Activated naive CD4-positive, alpha-beta T cell treated with anti-CD3 and anti-CD28 coated beads for 36 hours (primary cell): ENCODE data around the gene GRK3. TPM values are rescaled to one million over a fixed set of nuclear protein-coding genes. Genes with fewer than 3 reads are reported as not detected.
"Not testable (repeated sequence)": the region's sequence is repeated elsewhere in the genome, so short reads cannot be mapped to it uniquely, and the experiment has no call there.

Source experiments
- CTCF ChIA-PET: fragments of 350-600 bp; sonication (Branson Sonifier 250); formaldehyde crosslinking; loops from one replicate; lab custom pipeline; 2021; ENCODE audit warnings: antibody characterized with exemption; lab: Charles Lee
- DNase-seq: peaks from one replicate; pipeline ENCODE4 v3.0.0-alpha.2; 2020
- H3K27ac Mint-ChIP-seq: one replicate; pipeline ENCODE4 v1.8.0; 2021; ENCODE audit warnings: mild to moderate bottlenecking, mixed read lengths
- H3K27me3 Mint-ChIP-seq: one replicate; pipeline ENCODE4 v1.8.0; 2021; ENCODE audit warnings: low read depth, mixed read lengths
- H3K36me3 Mint-ChIP-seq: one replicate; pipeline ENCODE4 v1.8.0; 2021; ENCODE audit warnings: low read depth, mixed read lengths
- H3K4me1 Mint-ChIP-seq: one replicate; pipeline ENCODE4 v1.8.0; 2021; ENCODE audit warnings: low read depth, mixed read lengths
- H3K4me3 Mint-ChIP-seq: one replicate; pipeline ENCODE4 v1.8.0; 2021; ENCODE audit warnings: mild to moderate bottlenecking, moderate library complexity, mixed read lengths
- H3K9me3 Mint-ChIP-seq: one replicate; pipeline ENCODE4 v1.8.0; 2021; ENCODE audit warnings: mixed read lengths
- intact Hi-C: fragments of 100-400 bp; cut with micrococcal nuclease; formaldehyde crosslinking; loops from one replicate; pipeline ENCODE4 v1.15.1; 2023
- total RNA-seq, 2 experiments: library from RNA; stranded (reverse); gene quantifications; one replicate each; pipeline ENCODE4 v1.2.3, GENCODE V29; 2021

GRK3 gene
- total RNA-seq, 2 experiments from 2014 or later: 8.3 to 8.9 TPM

GRCh38 chr22:25582946-25583345, 18.5 kb downstream of the GRK3 start:
- Mint-ChIP-seq H3K4me3 (no peak overlapping the region), H3K27me3 (no peaks in the 10 kb centered on the region), H3K36me3 (no peaks in the 10 kb centered on the region), H3K27ac (no peak overlapping the region), H3K9me3 (no peaks in the 10 kb centered on the region), H3K4me1 (peaks cover 12% of the 10 kb centered on the region)
- DNase-seq: no peak
- intact Hi-C loops: no loop called here
- CTCF ChIA-PET: no interaction called here

DNA sequence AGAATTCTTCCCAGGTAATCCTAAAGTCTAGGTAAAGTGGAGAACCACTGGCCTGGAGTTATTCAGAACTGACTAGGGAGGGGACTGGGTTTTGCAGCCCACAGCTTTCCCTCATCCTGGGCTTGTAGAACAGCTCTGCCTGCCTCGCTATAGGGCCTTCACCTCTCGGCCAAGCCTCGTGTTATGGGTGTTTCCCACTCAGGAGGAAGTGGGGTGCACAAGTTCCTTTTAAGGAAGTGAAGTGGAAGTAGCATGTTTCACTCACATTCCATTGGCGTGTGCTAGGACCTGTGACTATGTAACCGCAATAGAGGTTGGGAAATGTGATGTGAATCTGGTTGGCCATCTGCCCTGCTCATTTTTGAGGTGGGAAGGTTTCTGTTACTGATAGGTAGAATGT, 20.5 kb downstream of the GRK3 start:
- intact Hi-C loops, H3K9me3 Mint-ChIP-seq, H3K36me3 Mint-ChIP-seq, DNase-seq, CTCF ChIA-PET, H3K27ac Mint-ChIP-seq, H3K27me3 Mint-ChIP-seq, H3K4me3 Mint-ChIP-seq: not testable (repeated sequence)
- peaks cover 12% of the 10 kb centered on the region for H3K4me1 Mint-ChIP-seq

DNA sequence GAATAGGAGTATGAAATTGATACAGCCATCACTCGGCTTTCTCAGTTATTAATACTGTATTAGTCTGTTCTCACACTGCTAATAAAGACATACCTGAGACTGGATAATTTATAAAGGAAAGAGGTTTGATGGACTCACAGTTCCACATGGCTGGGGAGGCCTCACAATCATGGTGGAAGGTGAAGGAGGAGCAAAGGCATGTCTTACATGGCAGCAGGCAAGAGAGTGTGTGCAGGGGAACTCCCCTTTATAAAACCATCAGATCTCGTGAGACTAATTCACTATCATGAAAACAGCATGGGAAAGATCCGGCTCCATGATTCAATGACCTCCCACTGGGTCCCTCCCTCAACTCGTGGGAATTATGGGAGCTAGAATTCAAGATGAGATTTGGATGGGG, 25.2 kb downstream of the GRK3 start:
- H3K4me1 Mint-ChIP-seq, CTCF ChIA-PET, DNase-seq, H3K36me3 Mint-ChIP-seq, H3K4me3 Mint-ChIP-seq, H3K9me3 Mint-ChIP-seq, H3K27me3 Mint-ChIP-seq, H3K27ac Mint-ChIP-seq, intact Hi-C loops: not testable (repeated sequence)

DNA sequence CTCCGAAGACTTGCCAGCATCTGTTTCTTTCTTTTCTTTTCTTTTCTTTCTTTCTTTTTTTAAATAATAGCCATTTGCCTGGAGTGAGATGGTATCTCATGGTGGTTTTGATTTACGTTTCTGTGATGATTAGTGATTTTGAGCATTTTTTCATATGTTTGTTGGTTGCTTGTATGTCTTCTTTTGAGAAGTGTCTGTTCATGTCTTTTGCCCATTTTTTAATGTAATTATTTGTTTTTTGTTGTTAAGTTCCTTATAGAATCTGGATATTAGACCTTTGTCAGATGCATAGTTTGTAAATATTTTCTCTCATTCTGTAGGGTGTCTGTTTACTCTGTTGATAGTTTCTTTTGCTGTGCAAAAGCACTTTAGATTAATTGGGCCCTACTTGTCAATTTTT, 28.8 kb downstream of the GRK3 start:
- H3K27ac Mint-ChIP-seq, H3K9me3 Mint-ChIP-seq, H3K4me1 Mint-ChIP-seq, intact Hi-C loops, CTCF ChIA-PET, H3K27me3 Mint-ChIP-seq, DNase-seq, H3K4me3 Mint-ChIP-seq, H3K36me3 Mint-ChIP-seq: not testable (repeated sequence)

DNA sequence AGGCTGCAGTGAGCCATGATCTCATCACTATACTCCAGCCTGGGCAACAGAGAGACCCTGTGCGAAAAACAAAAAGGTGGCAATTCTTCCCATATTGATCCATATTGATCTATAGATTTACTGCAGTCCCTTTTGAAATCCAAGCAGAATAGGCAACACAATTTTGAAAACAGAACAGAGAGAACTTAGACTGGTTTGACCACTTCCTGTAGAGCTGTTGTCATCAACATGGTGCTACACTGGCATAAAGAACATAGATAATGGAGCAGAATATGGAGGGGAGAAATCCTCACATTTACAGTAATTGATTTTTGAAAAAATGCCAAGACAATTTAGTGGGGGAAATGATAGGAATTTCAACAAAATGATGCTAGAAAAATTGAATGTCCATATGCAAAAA, 34.1 kb downstream of the GRK3 start:
- H3K36me3 Mint-ChIP-seq: peaks cover 5% of the 10 kb centered on the region
- no peak for DNase-seq
- H3K27ac Mint-ChIP-seq: no peak overlapping the region
- intact Hi-C loops: no loop called here
- H3K9me3 Mint-ChIP-seq: no peaks in the 10 kb centered on the region
- CTCF ChIA-PET: no interaction called here
- H3K4me1 Mint-ChIP-seq: peaks cover 15% of the 10 kb centered on the region
- H3K27me3 Mint-ChIP-seq: no peaks in the 10 kb centered on the region
- no peak overlapping the region for H3K4me3 Mint-ChIP-seq

GRCh38 chr22:25602445-25602844, 38.0 kb downstream of the GRK3 start:
- intact Hi-C loops: no loop called here
- no peaks in the 10 kb centered on the region for H3K9me3 Mint-ChIP-seq
- CTCF ChIA-PET: no interaction called here
- no peaks in the 10 kb centered on the region for H3K27me3 Mint-ChIP-seq
- no peak overlapping the region for H3K27ac Mint-ChIP-seq
- no peaks in the 10 kb centered on the region for H3K36me3 Mint-ChIP-seq
- H3K4me1 Mint-ChIP-seq: peaks cover 14% of the 10 kb centered on the region
- H3K4me3 Mint-ChIP-seq: no peak overlapping the region
- DNase-seq: no peak

GRCh38 chr22:25602916-25603315, 38.4 kb downstream of the GRK3 start:
- Mint-ChIP-seq H3K27ac (no peak overlapping the region), H3K27me3 (no peaks in the 10 kb centered on the region), H3K36me3 (no peaks in the 10 kb centered on the region), H3K9me3 (no peaks in the 10 kb centered on the region), H3K4me1 (peaks cover 10% of the 10 kb centered on the region), H3K4me3 (no peak overlapping the region)
- CTCF ChIA-PET: no interaction called here
- no peak for DNase-seq
- intact Hi-C loops: no loop called here

GRCh38 chr22:25605146-25605545, 40.7 kb downstream of the GRK3 start:
- H3K4me1 Mint-ChIP-seq, H3K27ac Mint-ChIP-seq, H3K36me3 Mint-ChIP-seq, DNase-seq, H3K9me3 Mint-ChIP-seq, H3K27me3 Mint-ChIP-seq, intact Hi-C loops, H3K4me3 Mint-ChIP-seq, CTCF ChIA-PET: not testable (repeated sequence)

GRCh38 chr22:25605565-25605964, 41.1 kb downstream of the GRK3 start:
- CTCF ChIA-PET, H3K27me3 Mint-ChIP-seq: not testable (repeated sequence)

GRCh38 chr22:25611284-25611683, 46.8 kb downstream of the GRK3 start:
- H3K27me3 Mint-ChIP-seq, DNase-seq, intact Hi-C loops, H3K27ac Mint-ChIP-seq, H3K4me3 Mint-ChIP-seq, CTCF ChIA-PET, H3K36me3 Mint-ChIP-seq, H3K4me1 Mint-ChIP-seq, H3K9me3 Mint-ChIP-seq: not testable (repeated sequence)

More at GRCh38 chr22:25605565-25605964, 41.1 kb downstream of the GRK3 start:
- H3K9me3 Mint-ChIP-seq, DNase-seq, H3K27ac Mint-ChIP-seq, H3K36me3 Mint-ChIP-seq, H3K4me1 Mint-ChIP-seq, intact Hi-C loops, H3K4me3 Mint-ChIP-seq: not testable (repeated sequence)

DNA sequence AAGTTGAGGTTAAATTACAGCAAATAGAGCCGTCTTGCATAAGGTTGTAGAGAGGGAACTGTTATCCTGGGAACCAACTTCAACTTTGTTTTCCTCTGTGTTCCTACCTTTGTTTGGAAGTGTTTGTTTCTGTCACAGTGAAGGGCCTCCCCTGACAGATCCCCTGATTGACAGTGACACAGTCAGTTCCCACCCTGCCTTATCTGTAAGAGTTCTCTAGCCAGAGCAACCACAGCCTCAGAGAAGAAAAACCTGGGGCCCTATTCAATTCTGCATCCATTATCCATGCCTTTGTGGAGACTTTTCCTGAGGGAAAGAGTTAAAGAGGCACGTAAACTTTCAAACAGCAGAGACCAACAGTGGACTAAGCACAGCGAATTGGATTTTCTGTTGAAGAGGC, 48.7 kb downstream of the GRK3 start:
- CTCF ChIA-PET, H3K27ac Mint-ChIP-seq, H3K27me3 Mint-ChIP-seq, intact Hi-C loops, H3K9me3 Mint-ChIP-seq, DNase-seq, H3K4me1 Mint-ChIP-seq, H3K36me3 Mint-ChIP-seq, H3K4me3 Mint-ChIP-seq: not testable (repeated sequence)

DNA sequence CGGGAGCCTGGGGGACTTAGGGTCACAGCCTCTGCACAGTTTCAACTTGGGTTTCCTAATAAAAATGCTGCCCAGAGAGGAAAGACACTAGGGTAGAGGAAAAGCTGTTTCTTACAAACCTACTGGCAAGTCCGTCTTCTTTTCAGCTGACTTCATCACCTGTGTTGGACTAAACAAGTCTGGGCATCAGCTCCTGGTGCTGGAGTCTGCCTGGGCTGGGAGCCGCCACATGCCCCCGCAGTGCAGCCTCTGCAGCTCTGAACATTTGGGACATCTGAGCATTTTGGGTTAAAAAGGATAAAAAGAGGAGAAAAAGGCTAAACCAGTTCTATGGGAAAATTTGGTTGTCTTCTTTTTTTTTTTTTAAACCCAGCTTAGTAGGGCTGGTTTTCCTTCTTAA, 49.1 kb downstream of the GRK3 start:
- intact Hi-C loops, H3K36me3 Mint-ChIP-seq, H3K9me3 Mint-ChIP-seq, CTCF ChIA-PET, H3K27me3 Mint-ChIP-seq, H3K27ac Mint-ChIP-seq, H3K4me3 Mint-ChIP-seq, H3K4me1 Mint-ChIP-seq, DNase-seq: not testable (repeated sequence)

DNA sequence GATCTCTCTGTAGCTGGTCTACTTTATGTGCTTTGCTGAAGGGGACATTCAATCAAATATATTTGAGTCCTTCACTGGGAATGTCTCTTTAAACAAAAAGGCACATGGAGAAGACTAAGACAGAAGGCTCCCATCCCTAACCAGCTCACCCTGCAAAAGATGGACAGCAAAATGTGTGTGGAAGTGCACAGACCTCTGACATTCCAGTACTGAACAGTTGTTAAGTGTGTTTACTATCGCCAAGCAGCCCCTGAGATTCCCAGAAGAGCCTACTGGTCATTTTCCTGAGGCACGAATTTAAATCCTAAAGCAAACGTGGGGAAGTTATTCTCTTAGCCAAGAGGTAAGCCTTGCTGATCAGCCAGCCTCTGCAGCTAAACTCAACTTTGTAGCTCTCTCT, 50.3 kb downstream of the GRK3 start:
- H3K27ac Mint-ChIP-seq, H3K4me3 Mint-ChIP-seq, H3K36me3 Mint-ChIP-seq, intact Hi-C loops, H3K9me3 Mint-ChIP-seq, DNase-seq, H3K27me3 Mint-ChIP-seq, CTCF ChIA-PET, H3K4me1 Mint-ChIP-seq: not testable (repeated sequence)

GRCh38 chr22:25621986-25622385, 57.5 kb downstream of the GRK3 start:
- Mint-ChIP-seq H3K36me3 (no peaks in the 10 kb centered on the region), H3K4me1 (peaks cover 18% of the 10 kb centered on the region), H3K27me3 (no peaks in the 10 kb centered on the region), H3K9me3 (no peaks in the 10 kb centered on the region), H3K27ac (no peak overlapping the region), H3K4me3 (no peak overlapping the region)
- intact Hi-C loops: loop anchor here (5.0 kb wide), 2 partner anchors 50 to 80 kb away; no protein-coding TSS in a partner anchor
- DNase-seq: no peak
- CTCF ChIA-PET: no interaction called here
